Heart left ventricle (tissue), 13 donors: ENCODE results near the gene PGK2.

Experiments
- CTCF ChIP-seq, 12 donors: fragments of 200-600 bp; sonication (generic) in 4 of 12; IDR thresholded peaks; one replicate each; pipeline versions ENCODE4 v1.5.0 to v1.8.0; 2018 to 2022; ENCODE audit warnings: antibody characterized with exemption in 12 of 12, mild to moderate bottlenecking in 5 of 12
- POLR2A ChIP-seq, 2 donors: fragments of 450-650 bp; IDR thresholded peaks; one replicate each; pipeline ENCODE4 v1.6.1; 2017; ENCODE audit warnings: antibody characterized with exemption in 2 of 2, mild to moderate bottlenecking in 2 of 2, moderate library complexity in 2 of 2
- donor health status: ischemic (EF 13 %, LVEDD 7.1; RV severe dilation, severe dysfunction).
- donor health status: DM: no; HTN: yes; CAD: no.
- donor health status: DM: no; HTN: no; CAD: no.
- donor health status: ischemic (EF 25% LVEDD 6.9; RV normal size, moderate dysfunction).
- donor health status: ischemic (EF 25% LVEDD 5.7; RV mildly dilated, moderate dysfunction).
- donor health status: ischemic (EF 35%, LVEDD 5.7; RV mildly dilated, moderate dysfunction).
- donor health status: nonischemic (EF 11% LVEDD 7.7; RV severe dilation, severe dysfunction).
- donor health status: DM: yes; HTN: yes; CAD: no.
- donor health status: PGD.
- donor health status: ischemic (EF 29% LVEDD 5.4; RV normal size, mild dysfunction).
- donor health status: nonischemic (EF 23%, LVEDD 6.1; RV moderate dilation, normal function).

- no peak for TF ChIP-seq POLR2A (IDR thresholded peaks at IDR 0.05)
- TF ChIP-seq CTCF (IDR thresholded peaks at IDR 0.05): no peak
These were observed 3.3 kb upstream of the PGK2 start for GRCh38 chr6:49790341-49790740.
